ENCODE data around the gene SOD2. TPM values are rescaled to one million over a fixed set of nuclear protein-coding genes. Genes with fewer than 3 reads are reported as not detected.
"Not testable (repeated sequence)": the region's sequence is repeated elsewhere in the genome, so short reads cannot be mapped to it uniquely, and the experiment has no call there.

SOD2 gene
- total and polyA plus RNA-seq, 2 donors (not counting 1 experiment from before 2014, with no cell fraction given), result 66.0 to 94.7 TPM

DNA sequence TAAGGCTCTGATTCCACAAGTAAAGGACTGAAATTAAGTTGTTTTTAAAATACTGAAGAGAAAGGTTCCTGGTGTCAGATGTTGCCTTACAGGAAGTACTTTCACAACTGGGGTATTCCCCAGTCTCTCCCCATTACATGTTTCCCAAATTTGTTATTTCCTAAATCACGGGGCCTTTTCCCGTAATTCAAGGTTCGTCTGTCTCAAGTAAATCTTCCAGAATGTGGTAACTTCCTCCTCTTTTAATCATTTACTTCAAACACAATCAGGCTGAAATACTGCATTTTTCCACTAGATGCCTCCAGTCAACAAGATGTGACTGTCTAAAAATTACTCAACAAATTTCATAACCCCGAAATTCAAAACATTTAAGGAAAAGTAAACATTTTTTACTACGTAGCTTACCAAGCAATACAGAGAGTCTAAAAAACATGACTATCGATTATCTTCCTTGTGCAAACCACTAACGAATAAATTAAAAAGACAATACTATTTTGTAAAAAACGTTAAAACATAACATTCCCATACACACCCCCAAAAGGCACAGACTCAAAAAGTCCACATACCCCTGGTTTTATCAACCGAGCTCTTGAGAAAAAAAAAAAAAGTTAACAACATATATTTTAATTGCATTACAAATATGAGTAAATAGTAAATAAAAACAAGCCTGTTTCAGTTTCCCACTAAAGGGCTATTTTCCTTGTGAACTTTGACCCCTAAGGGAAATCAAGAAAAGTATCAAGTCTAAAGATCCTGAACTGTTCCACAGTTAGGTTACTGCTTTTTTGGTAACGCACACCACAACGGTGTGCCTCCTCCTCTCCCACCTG, 1.7 kb downstream of the SOD2 start:
- ChIA-PET CTCF (interaction anchor here (0.6 to 4.1 kb wide), 21 partner anchors 10 to 764 kb away, joined by 3 to 32 read pairs (median 5); partner anchors contain the start of genes MRPL18, TCP1 and WTAP), POLR2A (interaction anchor here (0.8 to 1.1 kb wide), 2 partner anchors 35 to 99 kb away, joined by 3 to 4 read pairs; partner anchors contain the start of genes MRPL18 and WTAP)
- Histone ChIP-seq H2AFZ (ENCODE audit: insufficient read depth, low read depth, low read length, poor library complexity, severe bottlenecking) (peak overlapping the region; percentile 37), H3K4me1 (ENCODE audit: control insufficient read depth in 2 of 2, insufficient read depth in 2 of 2, low read length in 2 of 2) (peaks cover 28 to 34% of the 10 kb centered on the region in 2 donors), H3K4me2 (replicated peaks; ENCODE audit: low read depth, low read length, poor library complexity, severe bottlenecking) (peak overlapping the region; percentile 79), H3K27ac (ENCODE audit: low read length in 2 of 2) (peak overlapping the region in 1 of 2 donors; percentile 71), H3K79me2 (ENCODE audit: control insufficient read depth, insufficient read depth, low read length) (peaks cover 47% of the 10 kb centered on the region), H3K4me3 (ENCODE audit: control extremely low read depth in 1 of 5, extremely low read depth in 1 of 5, insufficient read depth in 1 of 5, low read depth in 2 of 5, low read length in 4 of 5) (peak overlapping the region in 3 of 5 experiments; percentile 73 to 87 (median 79)), H3K27me3 (replicated peaks in 1 of 4; ENCODE audit: control extremely low read depth in 1 of 4, control insufficient read depth in 3 of 4, insufficient read depth in 4 of 4, low read length in 3 of 4) (no peaks in the 10 kb centered on the region), H3K9me3 (ENCODE audit: control extremely low read depth in 1 of 3, control insufficient read depth in 2 of 3, insufficient read depth in 1 of 3, low read length in 2 of 3) (no peaks in the 10 kb centered on the region), H3K36me3 (replicated peaks in 1 of 2; ENCODE audit: control extremely low read depth in 1 of 2, control insufficient read depth in 1 of 2, extremely low read depth in 1 of 2, insufficient read depth in 2 of 2, low read length in 1 of 2) (peaks cover 1 to 22% of the 10 kb centered on the region in 2 experiments), H3K9ac (ENCODE audit: low read length) (peak overlapping the region; percentile 75), H4K20me1 (ENCODE audit: control insufficient read depth, insufficient read depth, low read length, poor library complexity, severe bottlenecking) (peaks cover 11% of the 10 kb centered on the region)
- Mint-ChIP-seq H3K9me3 (ENCODE audit: insufficient read depth) (no peaks in the 10 kb centered on the region), H3K27me3 (no peaks in the 10 kb centered on the region), H3K4me1 (peaks cover 32% of the 10 kb centered on the region), H3K27ac (peak overlapping the region; percentile 96), H3K4me3 (peak overlapping the region; percentile 93)
- no peak for TF ChIP-seq EZH2 (IDR thresholded peaks at IDR 0.05; ENCODE audit: borderline replicate concordance, insufficient read depth, low read depth, low read length, poor library complexity, severe bottlenecking)
- TF ChIP-seq, protein P1, sequence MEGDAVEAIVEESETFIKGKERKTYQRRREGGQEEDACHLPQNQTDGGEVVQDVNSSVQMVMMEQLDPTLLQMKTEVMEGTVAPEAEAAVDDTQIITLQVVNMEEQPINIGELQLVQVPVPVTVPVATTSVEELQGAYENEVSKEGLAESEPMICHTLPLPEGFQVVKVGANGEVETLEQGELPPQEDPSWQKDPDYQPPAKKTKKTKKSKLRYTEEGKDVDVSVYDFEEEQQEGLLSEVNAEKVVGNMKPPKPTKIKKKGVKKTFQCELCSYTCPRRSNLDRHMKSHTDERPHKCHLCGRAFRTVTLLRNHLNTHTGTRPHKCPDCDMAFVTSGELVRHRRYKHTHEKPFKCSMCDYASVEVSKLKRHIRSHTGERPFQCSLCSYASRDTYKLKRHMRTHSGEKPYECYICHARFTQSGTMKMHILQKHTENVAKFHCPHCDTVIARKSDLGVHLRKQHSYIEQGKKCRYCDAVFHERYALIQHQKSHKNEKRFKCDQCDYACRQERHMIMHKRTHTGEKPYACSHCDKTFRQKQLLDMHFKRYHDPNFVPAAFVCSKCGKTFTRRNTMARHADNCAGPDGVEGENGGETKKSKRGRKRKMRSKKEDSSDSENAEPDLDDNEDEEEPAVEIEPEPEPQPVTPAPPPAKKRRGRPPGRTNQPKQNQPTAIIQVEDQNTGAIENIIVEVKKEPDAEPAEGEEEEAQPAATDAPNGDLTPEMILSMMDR (IDR thresholded peaks at IDR 0.05), result peak; percentile 85
- 21% methylated on average over 4 of the region's 11 CpGs for WGBS (ENCODE audit: insufficient coverage)
- ATAC-seq (ENCODE audit: low read depth), result no peak
- peak; percentile 78 for DNase-seq
- intact Hi-C loops (cut with micrococcal nuclease), result loop anchor here (1.0 to 10.0 kb wide), 3 partner anchors 162 to 1303 kb away; partner anchors contain the start of gene MAP3K4

DNA sequence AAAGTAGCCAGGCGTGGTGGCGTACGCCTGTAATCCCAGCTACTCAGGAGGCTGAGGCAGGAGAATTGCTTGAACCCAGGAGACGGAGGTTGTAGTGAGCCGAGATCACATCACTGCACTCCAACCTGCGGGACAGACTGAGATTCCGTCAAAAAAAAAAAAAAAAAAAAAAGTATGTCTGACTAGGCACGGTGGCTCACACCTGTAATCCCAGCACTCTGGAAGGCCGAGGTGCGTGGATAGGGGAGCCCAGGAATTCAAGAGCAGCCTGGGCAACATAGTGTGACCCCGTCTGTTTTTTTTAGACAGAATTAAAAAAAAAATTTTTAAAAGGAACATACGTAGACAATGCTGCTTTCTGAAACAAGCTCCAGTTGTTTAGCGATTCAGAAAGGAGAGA, 2.9 kb downstream of the SOD2 start:
- not testable (repeated sequence) for H3K9ac ChIP-seq (ENCODE audit: low read length)
- peaks cover 27 to 31% of the 10 kb centered on the region in 2 donors for H3K4me1 ChIP-seq (ENCODE audit: control insufficient read depth in 2 of 2, insufficient read depth in 2 of 2, low read length in 2 of 2)

More for the DNA sequence above, 2.9 kb downstream of the SOD2 start:
- ChIA-PET POLR2A (interaction anchor here (0.7 kb wide), 1 partner anchor 69 kb away, joined by 8 read pairs; no protein-coding TSS in a partner anchor), CTCF (interaction anchor here (0.8 to 4.1 kb wide), 8 partner anchors 30 to 413 kb away, joined by 3 to 32 read pairs (median 4); partner anchors contain the start of genes MRPL18, TCP1 and WTAP)
- not testable (repeated sequence) for H3K27ac ChIP-seq (ENCODE audit: low read length in 2 of 2); H3K4me2 ChIP-seq (replicated peaks; ENCODE audit: low read depth, low read length, poor library complexity, severe bottlenecking); ATAC-seq (ENCODE audit: low read depth); H3K9me3 Mint-ChIP-seq (ENCODE audit: insufficient read depth); H3K4me3 ChIP-seq (ENCODE audit: control extremely low read depth in 1 of 5, extremely low read depth in 1 of 5, insufficient read depth in 1 of 5, low read depth in 2 of 5, low read length in 4 of 5); DNase-seq; H3K9me3 ChIP-seq (ENCODE audit: control extremely low read depth in 1 of 3, control insufficient read depth in 2 of 3, insufficient read depth in 1 of 3, low read length in 2 of 3); H3K4me3 Mint-ChIP-seq; H2AFZ ChIP-seq (ENCODE audit: insufficient read depth, low read depth, low read length, poor library complexity, severe bottlenecking); H3K27ac Mint-ChIP-seq; H3K27me3 ChIP-seq (replicated peaks in 1 of 4; ENCODE audit: control extremely low read depth in 1 of 4, control insufficient read depth in 3 of 4, insufficient read depth in 4 of 4, low read length in 3 of 4); H3K27me3 Mint-ChIP-seq
- 98% methylated on average over 8 of the region's 13 CpGs for WGBS (ENCODE audit: insufficient coverage)
- Histone ChIP-seq H3K36me3 (replicated peaks in 1 of 2; ENCODE audit: control extremely low read depth in 1 of 2, control insufficient read depth in 1 of 2, extremely low read depth in 1 of 2, insufficient read depth in 2 of 2, low read length in 1 of 2) (peaks cover 3 to 31% of the 10 kb centered on the region in 2 experiments), H4K20me1 (ENCODE audit: control insufficient read depth, insufficient read depth, low read length, poor library complexity, severe bottlenecking) (peaks cover 11% of the 10 kb centered on the region), H3K79me2 (ENCODE audit: control insufficient read depth, insufficient read depth, low read length) (peaks cover 49% of the 10 kb centered on the region)
- intact Hi-C loops (cut with micrococcal nuclease), result loop anchor here (2.0 to 10.0 kb wide), 2 partner anchors 843 to 1305 kb away; partner anchors contain the start of gene MAP3K4
- H3K4me1 Mint-ChIP-seq, result peaks cover 31% of the 10 kb centered on the region

Measured in B cell (primary cell).